Omental fat pad (tissue), 4 donors: Measurements from ENCODE around the gene ACVRL1. TPM values are rescaled to one million over a fixed set of nuclear protein-coding genes. Genes with fewer than 3 reads are reported as not detected.

ENCODE experiments used
- ATAC-seq: fragments of 150-250 bp; one replicate; pipeline ENCODE4 v1.9.1; 2016; ENCODE audit warnings: mild to moderate bottlenecking, moderate library complexity; ENCODE audit not compliant: low FRiP score
- DNase-seq: peaks from one replicate; pipeline ENCODE4 v3.0.0-alpha.2; 2019; ENCODE audit warnings: low spot score
- total RNA-seq, 4 donors: library from RNA; depleted of rRNA; stranded (reverse); fragments of >200 nt; gene quantifications; one replicate each; pipeline ENCODE4 v1.1.0, GENCODE V29; 2016
- TF ChIP-seq, protein P1 (sequence below), 3 donors: fragments of 450-650 bp; IDR thresholded peaks; one replicate each; pipeline ENCODE4 v1.5.1; 2016 to 2017; ENCODE audit warnings: antibody characterized with exemption in 3 of 3, mild to moderate bottlenecking in 3 of 3, moderate library complexity in 2 of 3

The ACVRL1 gene
- total RNA-seq, 4 donors from 2014 or later, result 69.3 to 593 (median 113) TPM

DNA sequence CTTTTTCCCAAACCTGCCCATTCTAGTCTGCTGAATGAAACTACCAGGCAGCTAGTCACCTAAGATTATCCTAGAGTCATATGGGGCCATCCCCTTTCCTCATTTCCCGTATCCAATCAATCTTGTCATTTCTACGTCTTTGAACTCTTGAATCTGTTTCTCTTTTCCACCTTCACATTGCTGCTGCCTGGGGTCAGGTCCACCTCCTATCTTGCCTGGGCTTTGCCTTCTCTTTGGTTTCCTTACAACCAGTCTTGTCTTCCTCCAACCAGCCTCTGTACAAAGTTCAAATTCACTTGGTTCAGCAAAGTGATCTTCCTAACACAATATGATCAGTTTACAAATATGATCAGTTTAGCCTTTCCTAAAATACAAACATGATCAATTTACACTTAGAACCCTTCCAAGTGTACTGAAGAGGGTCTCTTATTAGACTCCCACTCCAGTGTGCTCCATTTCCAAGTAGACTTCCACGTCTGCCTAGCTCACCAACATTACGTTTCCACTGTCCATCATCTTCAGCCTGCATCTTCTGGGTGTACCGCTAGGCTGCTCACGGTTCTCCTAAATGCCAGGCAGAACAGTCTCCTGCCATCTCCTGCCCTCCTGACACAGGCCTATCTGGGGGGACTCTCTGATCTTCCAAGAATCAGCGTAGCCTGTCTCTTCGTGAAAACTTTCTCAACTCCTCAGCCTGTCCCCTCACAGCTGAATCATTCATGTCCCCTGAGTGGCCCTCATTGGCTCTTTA is 40.1 kb downstream of the ACVRL1 start:
- DNase-seq (no peak), ATAC-seq (no peak)
- TF ChIP-seq, protein P1, sequence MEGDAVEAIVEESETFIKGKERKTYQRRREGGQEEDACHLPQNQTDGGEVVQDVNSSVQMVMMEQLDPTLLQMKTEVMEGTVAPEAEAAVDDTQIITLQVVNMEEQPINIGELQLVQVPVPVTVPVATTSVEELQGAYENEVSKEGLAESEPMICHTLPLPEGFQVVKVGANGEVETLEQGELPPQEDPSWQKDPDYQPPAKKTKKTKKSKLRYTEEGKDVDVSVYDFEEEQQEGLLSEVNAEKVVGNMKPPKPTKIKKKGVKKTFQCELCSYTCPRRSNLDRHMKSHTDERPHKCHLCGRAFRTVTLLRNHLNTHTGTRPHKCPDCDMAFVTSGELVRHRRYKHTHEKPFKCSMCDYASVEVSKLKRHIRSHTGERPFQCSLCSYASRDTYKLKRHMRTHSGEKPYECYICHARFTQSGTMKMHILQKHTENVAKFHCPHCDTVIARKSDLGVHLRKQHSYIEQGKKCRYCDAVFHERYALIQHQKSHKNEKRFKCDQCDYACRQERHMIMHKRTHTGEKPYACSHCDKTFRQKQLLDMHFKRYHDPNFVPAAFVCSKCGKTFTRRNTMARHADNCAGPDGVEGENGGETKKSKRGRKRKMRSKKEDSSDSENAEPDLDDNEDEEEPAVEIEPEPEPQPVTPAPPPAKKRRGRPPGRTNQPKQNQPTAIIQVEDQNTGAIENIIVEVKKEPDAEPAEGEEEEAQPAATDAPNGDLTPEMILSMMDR (IDR thresholded peaks at IDR 0.05), result no peak

DNA sequence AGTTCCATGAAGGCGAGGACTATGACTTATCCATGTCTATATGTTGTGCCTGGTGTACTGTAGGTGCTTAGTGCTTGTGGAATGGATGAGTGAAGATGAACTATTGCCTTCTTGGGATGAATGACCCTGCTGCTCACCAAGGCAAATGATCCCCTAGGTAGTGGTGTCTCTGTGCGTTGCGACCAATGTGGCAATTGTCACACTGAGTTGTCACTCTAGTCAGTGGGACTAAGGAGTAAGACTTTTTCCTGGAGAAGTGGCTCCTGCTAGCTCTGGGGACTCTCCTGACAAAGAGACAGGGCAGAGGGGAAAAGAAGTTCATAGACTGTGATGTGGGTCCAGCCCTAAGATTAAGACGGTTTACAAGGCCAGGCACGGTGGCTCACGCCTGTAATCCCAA is 40.8 kb downstream of the ACVRL1 start:
- DNase-seq, result no peak
- no peak for ATAC-seq
- TF ChIP-seq, protein P1 (IDR thresholded peaks at IDR 0.05), result no peak

DNA sequence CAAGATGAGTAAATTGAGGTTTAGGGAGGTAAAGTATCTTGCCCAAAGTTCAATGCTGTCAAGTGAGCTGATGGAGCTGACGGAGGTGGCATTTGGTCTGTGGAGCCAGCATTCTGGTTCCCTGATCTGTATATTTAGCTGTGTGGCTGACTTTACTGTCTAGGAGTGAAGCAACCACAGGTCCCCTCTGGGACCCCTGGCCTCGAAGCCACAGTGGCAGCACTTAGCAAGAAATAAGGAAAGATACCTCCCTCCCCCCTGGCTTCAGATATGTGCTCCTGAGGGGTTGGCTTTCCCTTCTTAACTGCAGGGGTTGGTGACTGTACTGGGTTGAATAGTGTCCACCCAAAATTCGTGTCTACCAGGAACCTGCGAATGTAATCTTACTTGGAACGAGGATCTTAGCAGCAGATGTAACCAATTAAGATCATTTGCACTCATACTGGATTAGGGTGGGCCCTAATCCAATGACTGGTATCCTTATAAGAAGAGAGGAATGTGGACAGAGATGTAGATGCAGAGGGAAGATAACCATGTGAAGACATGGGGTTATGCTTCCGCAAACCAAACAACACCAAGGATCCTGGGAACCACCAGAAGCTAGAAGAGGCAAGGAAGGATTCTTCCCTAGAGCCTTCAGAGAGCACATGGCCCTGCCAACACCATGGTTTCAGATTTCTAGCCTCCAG is 42.2 kb downstream of the ACVRL1 start:
- ATAC-seq, result no peak

DNA sequence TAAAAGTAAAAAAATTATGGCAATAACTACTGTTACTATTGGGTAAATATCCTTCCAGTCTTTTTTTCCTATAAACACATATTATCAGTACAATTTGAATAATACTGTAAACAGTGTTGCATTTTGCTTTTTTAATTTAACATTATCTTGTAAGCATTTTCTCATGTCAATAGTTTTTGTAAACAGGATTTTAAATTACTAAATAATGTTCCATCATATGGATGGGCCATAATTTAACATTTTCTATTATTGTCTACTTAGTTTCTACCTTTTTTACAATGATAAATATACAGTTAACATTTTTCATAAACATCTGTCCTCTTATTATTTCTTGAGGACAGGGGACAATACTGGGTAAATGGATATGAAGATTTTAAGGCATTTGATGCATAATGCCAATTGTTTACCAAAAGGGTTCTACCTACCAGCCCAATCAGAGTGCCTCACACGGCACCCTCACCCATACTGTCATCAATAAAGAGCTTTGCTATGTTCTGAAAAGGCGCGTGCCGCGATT is 43.4 kb downstream of the ACVRL1 start:
- TF ChIP-seq, protein P1 (IDR thresholded peaks at IDR 0.05), result no peak
- ATAC-seq (no peak), DNase-seq (no peak)

More for the DNA sequence above, 42.2 kb downstream of the ACVRL1 start:
- no peak for DNase-seq
- TF ChIP-seq, protein P1 (IDR thresholded peaks at IDR 0.05), result no peak

DNA sequence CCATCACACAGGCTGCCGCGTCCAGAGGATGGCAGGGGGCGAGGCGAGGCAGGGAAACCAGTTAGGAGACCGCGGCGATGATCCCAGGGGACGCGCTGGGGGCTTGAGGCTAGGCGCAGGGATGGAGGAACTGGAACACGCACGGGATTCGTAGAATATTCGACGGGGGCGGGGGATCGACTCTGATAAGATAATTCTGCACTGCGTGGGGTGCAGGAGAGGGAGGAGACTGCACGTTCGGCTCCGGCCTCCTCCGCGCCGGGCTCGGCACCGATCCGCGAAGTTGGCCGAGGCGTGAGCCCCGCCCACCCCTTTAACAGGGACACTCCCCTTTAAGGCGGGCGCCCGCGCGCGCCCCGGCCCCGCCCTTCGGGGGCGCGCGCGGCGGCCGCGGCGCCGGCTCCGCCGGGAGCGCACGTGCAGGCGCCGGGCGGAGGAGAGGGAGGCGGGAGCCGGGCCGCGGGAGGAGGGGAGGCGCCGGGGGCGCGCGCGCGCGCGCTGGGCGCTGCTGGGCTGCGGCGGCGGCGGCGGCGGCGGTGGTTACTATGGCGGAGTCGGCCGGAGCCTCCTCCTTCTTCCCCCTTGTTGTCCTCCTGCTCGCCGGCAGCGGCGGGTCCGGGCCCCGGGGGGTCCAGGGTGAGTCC is 44.0 kb downstream of the ACVRL1 start, which contains the start of gene ACVR1B:
Gene ACVR1B, plus strand, starts transcription at position 501 of the 644 bp plus-strand sequence. Its CDS starts 45 bp downstream, at position 546.
- TF ChIP-seq, protein P1 (IDR thresholded peaks at IDR 0.05), result no peak
- DNase-seq (peak; percentile 77), ATAC-seq (peak; percentile 95)

DNA sequence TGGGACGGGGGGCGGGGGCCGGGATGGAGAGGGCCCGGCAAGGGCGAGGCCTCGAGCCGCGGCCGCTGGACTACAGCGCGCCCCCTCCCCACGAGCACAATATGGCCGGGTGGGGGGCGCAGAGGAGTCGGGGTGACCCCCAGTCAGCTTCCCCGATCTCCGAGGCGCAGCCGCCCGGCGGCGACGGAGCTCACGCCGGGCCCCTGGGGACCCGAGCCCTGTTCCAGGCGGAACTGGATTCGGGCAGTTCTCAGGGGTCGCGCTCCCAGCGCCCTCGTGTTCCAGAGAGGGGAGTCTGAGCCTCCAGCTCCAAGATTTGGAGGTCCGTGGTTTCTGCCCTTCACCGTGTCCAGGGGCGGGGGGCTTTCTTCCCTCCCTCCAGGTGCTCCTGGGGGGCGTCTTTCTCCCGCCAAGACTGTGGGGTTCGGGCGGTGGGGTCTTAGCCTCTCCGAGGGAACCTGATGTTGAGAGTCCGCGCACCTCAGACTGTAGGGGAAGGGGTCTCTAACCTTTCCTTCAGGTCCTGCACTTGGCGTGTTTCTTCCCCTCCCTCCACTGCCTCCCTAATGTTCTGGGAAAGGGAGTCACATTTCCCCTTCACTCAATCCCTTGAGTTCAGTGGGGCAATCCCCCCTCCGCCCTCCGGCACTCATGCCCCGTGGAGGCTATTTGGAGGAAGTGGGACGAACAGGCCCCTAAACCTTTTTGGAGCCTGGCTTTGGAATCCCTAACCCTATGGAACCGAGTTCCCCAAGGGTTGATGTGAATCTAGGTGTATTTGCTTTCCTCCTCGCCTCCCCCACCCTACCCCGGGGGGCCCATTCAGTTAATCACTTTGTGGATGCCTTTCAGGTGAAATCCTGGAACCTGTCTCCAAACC is 44.8 kb downstream of the ACVRL1 start:
- TF ChIP-seq, protein P1 (IDR thresholded peaks at IDR 0.05), result no peak
- ATAC-seq (peak; percentile 2), DNase-seq (no peak)
